Mesendoderm (in vitro differentiated cells): ENCODE data around the gene POU2F1.
"Not testable (repeated sequence)": the region's sequence is repeated elsewhere in the genome, so short reads cannot be mapped to it uniquely, and the experiment has no call there.

Experiments
- DNase-seq: peaks from one replicate; pipeline ENCODE4 v3.0.0; 2013
- H2AK5ac ChIP-seq: 2 replicates; pipeline ENCODE4 v1.6.1; 2013; ENCODE audit warnings: low read length, inconsistent platforms
- H2BK120ac ChIP-seq: 2 replicates; pipeline ENCODE4 v1.6.1; 2013; ENCODE audit warnings: low read depth, mild to moderate bottlenecking, low read length, moderate library complexity, mixed read lengths
- H2BK15ac ChIP-seq: replicated peaks from 2 replicates; pipeline ENCODE4 v1.6.1; 2013; ENCODE audit warnings: low read depth, mild to moderate bottlenecking, moderate library complexity
- H2BK5ac ChIP-seq: 2 replicates; pipeline ENCODE4 v1.6.1; 2013; ENCODE audit warnings: low read length, inconsistent platforms
- H3K18ac ChIP-seq: 2 replicates; pipeline ENCODE4 v1.6.1; 2013; ENCODE audit warnings: mild to moderate bottlenecking, low read length, mixed read lengths
- H3K23ac ChIP-seq: one replicate; pipeline ENCODE4 v1.6.1; 2013; ENCODE audit warnings: low read length
- H3K27ac ChIP-seq: 2 replicates; pipeline ENCODE4 v1.5.1; 2013; ENCODE audit warnings: low read depth, mild to moderate bottlenecking, inconsistent platforms, low read length, moderate library complexity
- H3K27me3 ChIP-seq: 2 replicates; pipeline ENCODE4 v1.6.1; 2013; ENCODE audit warnings: low read length, control low read depth, mild to moderate bottlenecking, inconsistent platforms; ENCODE audit not compliant: insufficient read depth, poor library complexity
- H3K36me3 ChIP-seq: 2 replicates; pipeline ENCODE4 v1.6.1; 2013; ENCODE audit warnings: low read length, inconsistent platforms; ENCODE audit not compliant: control insufficient read depth, insufficient read depth
- H3K4ac ChIP-seq: one replicate; pipeline ENCODE4 v1.6.1; 2013; ENCODE audit warnings: low read depth, mild to moderate bottlenecking, low read length, moderate library complexity
- H3K4me1 ChIP-seq: 2 replicates; pipeline ENCODE4 v1.6.1; 2013; ENCODE audit warnings: low read depth, low read length, inconsistent platforms; ENCODE audit not compliant: control insufficient read depth
- H3K4me2 ChIP-seq: 2 replicates; pipeline ENCODE4 v1.6.1; 2013; ENCODE audit warnings: low read length
- H3K4me3 ChIP-seq: 2 replicates; pipeline ENCODE4 v1.5.1; 2013; ENCODE audit warnings: mild to moderate bottlenecking, low read length
- H3K56ac ChIP-seq: one replicate; pipeline ENCODE4 v1.6.1; 2013; ENCODE audit warnings: low read length
- H3K79me1 ChIP-seq: 2 replicates; pipeline ENCODE4 v1.6.1; 2013; ENCODE audit warnings: low read length, inconsistent platforms
- H3K79me2 ChIP-seq: 2 replicates; pipeline ENCODE4 v1.6.1; 2013; ENCODE audit warnings: mild to moderate bottlenecking, low read length; ENCODE audit not compliant: control insufficient read depth, insufficient read depth
- H3K9ac ChIP-seq: 2 replicates; pipeline ENCODE4 v1.6.1; 2013; ENCODE audit warnings: low read length, inconsistent platforms
- H4K5ac ChIP-seq: one replicate; pipeline ENCODE4 v1.6.1; 2013; ENCODE audit warnings: low read length
- H4K8ac ChIP-seq: one replicate; pipeline ENCODE4 v1.6.1; 2013; ENCODE audit warnings: low read depth, mild to moderate bottlenecking, control low read depth, low read length, moderate library complexity
- WGBS: extraction: QIAGEN DNeasy Blood & Tissue Kit; methylation state at CpG from one replicate; pipeline ENCODE4 v1.1.7; 2013; ENCODE audit warnings: low lambda C conversion rate, missing lambda C conversion rate; ENCODE audit not compliant: insufficient coverage; ENCODE audit errors: extremely low coverage; 5-methylcytosine and 5-hydroxymethylcytosine counted together

The POU2F1 gene

DNA sequence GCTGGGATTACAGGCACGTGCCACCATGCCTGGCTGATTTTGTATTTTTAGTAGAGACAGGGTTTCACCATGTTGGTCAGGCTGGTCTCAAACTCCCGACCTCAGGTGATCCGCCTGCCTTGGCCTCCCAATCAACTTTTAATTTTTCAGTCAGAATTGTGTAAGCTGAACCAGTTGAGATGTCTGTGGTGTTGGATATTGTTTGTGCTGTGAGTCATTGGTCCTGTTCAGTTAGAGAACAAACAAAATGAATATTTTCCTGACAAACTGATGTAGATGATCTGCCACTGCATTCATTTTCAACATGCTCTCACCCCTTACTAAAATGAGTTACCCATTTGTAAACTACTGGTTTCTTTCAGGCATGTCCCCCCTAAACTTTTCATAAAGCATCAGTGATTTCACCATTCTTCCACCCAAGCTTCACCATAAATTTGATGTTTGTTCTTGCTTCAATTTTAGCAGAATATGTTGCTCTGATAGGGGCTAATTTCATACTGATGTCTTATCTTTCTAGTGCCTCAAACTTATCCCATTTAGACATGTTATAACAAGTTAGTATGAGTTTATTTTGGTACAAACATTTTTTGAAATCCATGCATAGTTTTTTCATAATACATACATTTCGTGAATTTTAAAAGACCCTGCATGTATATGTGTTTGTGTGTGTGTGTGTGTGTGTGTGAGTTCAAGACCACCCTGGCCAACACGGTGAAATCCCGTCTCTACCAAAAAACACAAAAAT, 15.2 kb upstream of the POU2F1 start:
- no CpG with 5 or more reads among the region's 6 CpGs for WGBS
- not testable (repeated sequence) for H3K56ac ChIP-seq, H2AK5ac ChIP-seq, H3K9ac ChIP-seq, H2BK15ac ChIP-seq, H3K4me3 ChIP-seq, H3K79me1 ChIP-seq, H2BK5ac ChIP-seq, DNase-seq, H3K36me3 ChIP-seq, H4K8ac ChIP-seq, H3K4ac ChIP-seq, H3K27ac ChIP-seq, H3K27me3 ChIP-seq, H4K5ac ChIP-seq, H2BK120ac ChIP-seq, H3K79me2 ChIP-seq, H3K23ac ChIP-seq, H3K18ac ChIP-seq, H3K4me1 ChIP-seq, H3K4me2 ChIP-seq

- H3K27ac ChIP-seq: no peak overlapping the region
- DNase-seq: no peak
- no peak overlapping the region for H2BK5ac ChIP-seq
- no peak overlapping the region for H3K23ac ChIP-seq
- no peaks in the 10 kb centered on the region for H3K4me1 ChIP-seq
- no CpG with 5 or more reads among the region's 3 CpGs for WGBS
- H3K4me3 ChIP-seq: no peak overlapping the region
- H3K79me2 ChIP-seq: no peaks in the 10 kb centered on the region
- no peak overlapping the region for H2BK15ac ChIP-seq
- H3K4me2 ChIP-seq: no peak overlapping the region
- no peak overlapping the region for H2AK5ac ChIP-seq
- H3K56ac ChIP-seq: no peak overlapping the region
- H4K5ac ChIP-seq: no peak overlapping the region
- H3K4ac ChIP-seq: no peak overlapping the region
- H4K8ac ChIP-seq: no peak overlapping the region
- no peak overlapping the region for H3K9ac ChIP-seq
- H3K79me1 ChIP-seq: no peaks in the 10 kb centered on the region
- no peaks in the 10 kb centered on the region for H3K27me3 ChIP-seq
- H3K36me3 ChIP-seq: no peaks in the 10 kb centered on the region
- no peak overlapping the region for H2BK120ac ChIP-seq
- H3K18ac ChIP-seq: no peak overlapping the region
Measured at GRCh38 chr1:167206166-167206835, 14.4 kb upstream of the POU2F1 start.

- Histone ChIP-seq H2BK15ac (no peak overlapping the region), H3K9ac (no peak overlapping the region), H2BK5ac (no peak overlapping the region), H3K23ac (no peak overlapping the region), H3K79me1 (no peaks in the 10 kb centered on the region), H3K56ac (no peak overlapping the region), H3K79me2 (no peaks in the 10 kb centered on the region), H3K27ac (no peak overlapping the region), H3K4me2 (no peak overlapping the region), H3K18ac (no peak overlapping the region), H3K27me3 (no peaks in the 10 kb centered on the region), H4K8ac (no peak overlapping the region), H4K5ac (no peak overlapping the region), H2BK120ac (peak overlapping the region; percentile 10), H3K36me3 (no peaks in the 10 kb centered on the region), H2AK5ac (no peak overlapping the region), H3K4me3 (no peak overlapping the region), H3K4me1 (no peaks in the 10 kb centered on the region), H3K4ac (no peak overlapping the region)
- peak; percentile 45 for DNase-seq
- WGBS: no CpG with 5 or more reads among the region's 6 CpGs
Measured at GRCh38 chr1:167207940-167208623, 12.6 kb upstream of the POU2F1 start.

- no peaks in the 10 kb centered on the region for H3K79me1 ChIP-seq
- no peak overlapping the region for H3K4ac ChIP-seq
- H3K56ac ChIP-seq: no peak overlapping the region
- H3K18ac ChIP-seq: no peak overlapping the region
- no peaks in the 10 kb centered on the region for H3K79me2 ChIP-seq
- no peak overlapping the region for H3K4me3 ChIP-seq
- H3K4me1 ChIP-seq: no peaks in the 10 kb centered on the region
- no peak overlapping the region for H2AK5ac ChIP-seq
- H3K23ac ChIP-seq: no peak overlapping the region
- H3K27me3 ChIP-seq: no peaks in the 10 kb centered on the region
- no peak overlapping the region for H4K8ac ChIP-seq
- H4K5ac ChIP-seq: no peak overlapping the region
- no peak overlapping the region for H3K4me2 ChIP-seq
- no peak overlapping the region for H2BK120ac ChIP-seq
- no peaks in the 10 kb centered on the region for H3K36me3 ChIP-seq
- no peak overlapping the region for H3K9ac ChIP-seq
- H2BK5ac ChIP-seq: no peak overlapping the region
- H3K27ac ChIP-seq: no peak overlapping the region
- no peak for DNase-seq
- no CpG with 5 or more reads among the region's 1 CpG for WGBS
- no peak overlapping the region for H2BK15ac ChIP-seq
Measured at GRCh38 chr1:167208624-167208976, 12.1 kb upstream of the POU2F1 start.

DNA sequence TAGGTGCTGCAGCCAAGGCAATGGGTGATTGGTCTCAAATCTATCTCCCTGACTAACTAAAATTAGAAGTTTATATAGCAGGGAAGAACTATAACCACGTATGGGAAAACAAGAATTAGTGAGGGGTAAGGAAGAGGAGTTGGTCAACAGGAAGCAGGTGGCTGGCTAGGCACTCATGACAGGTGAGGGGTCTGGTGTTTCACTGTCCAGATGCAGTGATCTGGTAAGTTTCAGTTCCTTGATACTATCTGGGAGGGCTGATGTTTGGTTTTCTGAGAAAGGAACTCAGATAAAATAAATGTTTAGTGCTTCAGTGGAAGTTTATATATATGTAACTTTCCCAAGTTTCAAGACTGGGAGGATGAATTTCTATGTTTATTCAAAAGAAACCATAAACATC, 11.6 kb upstream of the POU2F1 start:
- H3K4me3 ChIP-seq: no peak overlapping the region
- no peak overlapping the region for H2AK5ac ChIP-seq
- H3K27ac ChIP-seq: no peak overlapping the region
- no peaks in the 10 kb centered on the region for H3K27me3 ChIP-seq
- WGBS: no CpG with 5 or more reads among the region's 1 CpG
- no peak overlapping the region for H4K8ac ChIP-seq
- no peak overlapping the region for H3K4me2 ChIP-seq
- no peak overlapping the region for H4K5ac ChIP-seq
- no peaks in the 10 kb centered on the region for H3K4me1 ChIP-seq
- H3K79me2 ChIP-seq: no peaks in the 10 kb centered on the region
- no peak overlapping the region for H3K56ac ChIP-seq
- no peaks in the 10 kb centered on the region for H3K36me3 ChIP-seq
- H3K23ac ChIP-seq: no peak overlapping the region
- no peak overlapping the region for H2BK120ac ChIP-seq
- no peak for DNase-seq
- no peak overlapping the region for H3K9ac ChIP-seq
- H2BK5ac ChIP-seq: no peak overlapping the region
- no peak overlapping the region for H2BK15ac ChIP-seq
- no peaks in the 10 kb centered on the region for H3K79me1 ChIP-seq
- no peak overlapping the region for H3K18ac ChIP-seq
- no peak overlapping the region for H3K4ac ChIP-seq
